Fibroblast of the aortic adventitia (primary cell): Measurements from ENCODE around the gene TP53I3. TPM values are rescaled to one million over a fixed set of nuclear protein-coding genes. Genes with fewer than 3 reads are reported as not detected.

Source experiments
- DNase-seq: peaks from one replicate; pipeline ENCODE4 v3.0.0-alpha.2; 2010; ENCODE audit warnings: low read depth
- H3K4me3 ChIP-seq: 2 replicates; pipeline ENCODE4 v1.5.1; 2011; ENCODE audit warnings: low read depth, mild to moderate bottlenecking, control low read depth, low read length, moderate library complexity
- CTCF ChIP-seq: IDR thresholded peaks from 2 replicates; pipeline ENCODE4 v1.5.1; 2011; ENCODE audit warnings: mild to moderate bottlenecking, low read length, control low read depth, inconsistent platforms; ENCODE audit not compliant: insufficient read depth
- total RNA-seq: library from RNA; depleted of rRNA; stranded (reverse); fragments of >200 nt; gene quantifications from 2 replicates; pipeline ENCODE4 v1.2.3, GENCODE V29; 2012; ENCODE audit warnings: low replicate concordance

Gene TP53I3
- total RNA-seq, 1 donor = 38.7 TPM

GRCh38 chr2:24075915-24076848 lies 8.5 kb downstream of the TP53I3 start, which contains the start of gene SF3B6:
SF3B6 (minus strand) TSS chr2:24076326; CDS start chr2:24076229, 97 bp downstream.
- DNase-seq = peak; percentile 98
- peak within 1 kb of the TSS; percentile 99 for H3K4me3 ChIP-seq
- no peak for TF ChIP-seq CTCF

GRCh38 chr2:24075259-24075658 lies 9.4 kb downstream of the TP53I3 start:
- peak overlapping the region; percentile 99 for H3K4me3 ChIP-seq
- no peak for TF ChIP-seq CTCF
- DNase-seq = no peak

- TF ChIP-seq CTCF = no peak
- DNase-seq = no peak
- H3K4me3 ChIP-seq = no peak overlapping the region
Measured at GRCh38 chr2:24073816-24074215, 10.8 kb downstream of the TP53I3 start.

GRCh38 chr2:24072259-24072658 lies 12.4 kb downstream of the TP53I3 start:
- TF ChIP-seq CTCF = no peak
- DNase-seq = no peak
- H3K4me3 ChIP-seq = no peak overlapping the region

- TF ChIP-seq CTCF = no peak
- DNase-seq = no peak
- no peak overlapping the region for H3K4me3 ChIP-seq
Measured at GRCh38 chr2:24065341-24065740, 19.3 kb downstream of the TP53I3 start.

- TF ChIP-seq CTCF = no peak
- no peak overlapping the region for H3K4me3 ChIP-seq
- DNase-seq = no peak
Measured at GRCh38 chr2:24058564-24059271, 25.9 kb downstream of the TP53I3 start.
